Activated T-cell treated with anti-CD3 and anti-CD28 coated beads for 24 hours (primary cell): ENCODE data around the gene AGPS.
"Not testable (repeated sequence)": the region's sequence is repeated elsewhere in the genome, so short reads cannot be mapped to it uniquely, and the experiment has no call there.

Experiments
- DNase-seq: peaks from one replicate; pipeline ENCODE4 v3.0.0-alpha.2; 2020; ENCODE audit warnings: low read depth

AGPS gene

DNA sequence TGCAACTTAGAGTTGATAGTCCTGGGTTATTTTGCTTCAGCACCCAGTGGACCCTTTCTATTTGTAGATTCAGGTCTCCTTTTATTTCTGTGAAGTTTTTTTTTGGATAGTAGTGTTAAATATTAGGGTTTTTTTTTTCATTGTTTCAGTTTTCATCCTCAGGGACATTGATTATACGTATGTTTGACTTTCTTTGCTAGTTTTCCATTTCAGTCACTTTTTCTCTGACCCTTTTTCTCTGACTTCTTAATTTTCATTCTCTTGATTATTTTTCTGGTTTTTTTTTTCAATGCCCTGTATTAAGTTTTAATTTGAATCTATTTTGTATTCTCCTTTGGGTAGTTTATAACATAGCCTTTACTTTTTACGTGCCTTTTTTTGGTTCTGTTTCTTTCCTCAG lies 79.4 kb downstream of the AGPS start:
- DNase-seq: no peak

DNA sequence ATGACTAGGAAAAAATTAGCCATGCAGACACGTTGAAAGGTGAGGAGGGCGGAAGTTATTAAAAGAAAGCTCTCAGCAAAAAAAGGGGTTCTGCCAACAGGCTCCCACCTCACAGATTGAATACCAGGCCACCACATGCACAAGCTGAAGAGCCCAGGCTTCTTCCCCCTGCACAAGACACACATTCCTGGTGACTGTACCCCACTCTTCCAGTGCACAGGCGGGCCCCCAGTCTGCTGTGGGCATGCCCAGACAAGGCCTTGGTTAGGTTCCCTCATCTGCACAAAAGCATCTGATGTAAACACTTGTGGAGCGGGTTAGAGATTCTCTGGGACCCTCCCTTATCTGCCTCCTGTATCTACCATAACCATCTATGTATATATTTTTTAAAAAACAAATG lies 81.7 kb downstream of the AGPS start:
- no peak for DNase-seq

GRCh38 chr2:177474998-177475397 lies 82.4 kb downstream of the AGPS start:
- DNase-seq: no peak

- DNase-seq: no peak
These were observed 84.3 kb downstream of the AGPS start for GRCh38 chr2:177476897-177477296.

- DNase-seq: no peak
These were observed 85.5 kb downstream of the AGPS start for GRCh38 chr2:177478029-177478428.

- DNase-seq: no peak
These were observed 86.3 kb downstream of the AGPS start for GRCh38 chr2:177478907-177479306.

- no peak for DNase-seq
These were observed 89.6 kb downstream of the AGPS start for GRCh38 chr2:177482195-177482594.

DNA sequence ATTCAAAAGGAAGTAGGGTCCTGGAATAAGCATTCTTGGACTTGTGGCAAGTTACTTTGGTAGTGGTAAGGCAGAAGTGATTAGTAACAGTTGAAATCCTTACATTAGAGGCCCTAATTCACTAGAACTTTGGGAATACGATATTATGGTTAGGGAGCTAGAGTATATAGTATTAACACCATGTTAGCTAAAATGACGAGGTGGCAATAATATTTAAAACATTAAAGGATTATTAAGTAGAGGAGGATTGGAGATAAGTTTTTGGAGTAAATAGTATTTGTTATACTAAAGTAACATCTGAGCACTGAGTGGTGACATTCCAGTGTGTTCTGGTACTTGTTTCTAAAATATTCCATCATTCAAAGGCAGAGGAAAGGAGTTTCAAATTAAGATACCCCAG lies 91.0 kb downstream of the AGPS start:
- no peak for DNase-seq

GRCh38 chr2:177484180-177484795 lies 91.7 kb downstream of the AGPS start:
- DNase-seq: no peak

GRCh38 chr2:177485657-177486056 lies 93.1 kb downstream of the AGPS start:
- not testable (repeated sequence) for DNase-seq

- DNase-seq: no peak
These were observed 97.2 kb downstream of the AGPS start for GRCh38 chr2:177489719-177490301.

- DNase-seq: no peak
These were observed 103.4 kb downstream of the AGPS start for GRCh38 chr2:177495945-177496344.

- no peak for DNase-seq
These were observed 104.3 kb downstream of the AGPS start for GRCh38 chr2:177496921-177497320.

- no peak for DNase-seq
These were observed 108.6 kb downstream of the AGPS start for GRCh38 chr2:177501186-177501585.

DNA sequence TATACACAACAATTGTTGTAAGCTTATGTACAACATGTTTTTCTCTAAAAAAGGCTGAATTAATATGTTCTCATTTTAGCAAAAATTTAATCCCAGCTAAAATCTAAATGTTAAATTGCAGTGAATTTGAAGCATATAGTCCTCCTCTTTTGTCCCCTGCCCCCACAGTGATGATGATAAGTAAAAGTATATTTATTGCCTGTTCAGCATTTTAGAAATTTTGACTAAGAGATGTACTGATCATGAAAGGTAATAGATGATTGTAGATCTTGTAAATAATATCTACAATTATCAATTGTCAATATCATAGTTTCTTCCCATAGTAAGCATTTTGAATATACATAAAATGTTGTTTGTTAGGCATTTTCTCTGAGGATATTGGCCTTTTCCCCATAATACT lies 113.9 kb downstream of the AGPS start:
- no peak for DNase-seq

DNA sequence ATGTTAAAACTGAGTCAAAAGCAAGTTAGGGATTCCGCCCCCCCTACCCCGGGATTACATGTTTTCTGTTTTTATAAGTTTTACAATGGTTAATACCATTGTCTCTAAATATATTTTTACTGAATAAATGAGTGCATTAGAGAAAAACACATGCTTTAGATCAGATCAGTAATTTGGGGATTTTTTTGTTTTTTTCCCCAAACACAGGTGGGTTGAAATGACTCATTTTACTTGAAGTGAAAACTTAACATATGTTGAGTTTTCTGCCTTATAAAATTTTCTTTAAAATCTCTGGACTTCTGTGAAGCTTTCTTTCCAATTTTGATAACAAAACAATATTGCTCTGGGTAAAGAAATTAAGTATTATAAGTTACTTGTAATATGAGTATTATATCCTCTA lies 114.4 kb downstream of the AGPS start:
- DNase-seq: no peak

- DNase-seq: no peak
These were observed 124.4 kb downstream of the AGPS start for GRCh38 chr2:177516824-177517544.

- no peak for DNase-seq
These were observed 126.2 kb downstream of the AGPS start for GRCh38 chr2:177518754-177519153.

- no peak for DNase-seq
These were observed 127.1 kb downstream of the AGPS start for GRCh38 chr2:177519534-177520115.

DNA sequence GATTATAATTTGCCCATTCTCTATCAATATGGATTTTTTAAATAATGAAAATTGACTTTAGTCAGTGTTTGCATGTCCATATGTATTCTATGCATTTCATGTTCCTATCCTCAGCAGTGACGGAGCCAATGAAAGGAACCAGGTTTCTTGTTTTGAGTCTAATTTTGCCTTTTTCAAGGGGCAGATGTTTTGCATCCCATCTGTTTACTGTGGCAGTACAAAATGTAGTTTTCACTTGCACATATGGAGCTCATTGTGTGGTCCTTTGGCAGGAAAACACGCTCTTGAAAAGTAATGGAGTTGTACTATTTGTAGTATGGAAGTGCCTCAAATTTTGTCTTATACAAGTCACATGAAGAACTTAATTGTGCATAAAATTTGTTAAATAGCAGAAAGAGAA lies 127.8 kb downstream of the AGPS start:
- DNase-seq: no peak

DNA sequence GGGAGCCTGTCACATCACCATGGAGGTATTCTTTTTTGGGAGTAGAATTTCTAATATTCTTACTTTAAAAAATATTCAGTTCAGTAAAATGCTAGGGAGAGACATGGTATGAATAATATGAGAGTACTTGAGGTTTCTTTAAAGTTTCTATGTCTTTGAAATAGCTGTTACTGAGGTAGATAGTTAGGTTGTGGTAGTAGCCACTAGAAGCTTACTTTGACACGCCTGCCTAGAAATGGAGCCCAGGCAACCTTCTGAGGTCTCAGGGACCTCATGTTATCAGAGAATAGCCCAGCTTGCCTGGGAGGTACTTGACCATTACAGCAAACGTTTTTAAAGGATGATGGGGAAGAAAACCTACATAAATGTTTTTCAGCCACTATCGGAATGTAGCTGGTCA lies 131.2 kb downstream of the AGPS start:
- no peak for DNase-seq

DNA sequence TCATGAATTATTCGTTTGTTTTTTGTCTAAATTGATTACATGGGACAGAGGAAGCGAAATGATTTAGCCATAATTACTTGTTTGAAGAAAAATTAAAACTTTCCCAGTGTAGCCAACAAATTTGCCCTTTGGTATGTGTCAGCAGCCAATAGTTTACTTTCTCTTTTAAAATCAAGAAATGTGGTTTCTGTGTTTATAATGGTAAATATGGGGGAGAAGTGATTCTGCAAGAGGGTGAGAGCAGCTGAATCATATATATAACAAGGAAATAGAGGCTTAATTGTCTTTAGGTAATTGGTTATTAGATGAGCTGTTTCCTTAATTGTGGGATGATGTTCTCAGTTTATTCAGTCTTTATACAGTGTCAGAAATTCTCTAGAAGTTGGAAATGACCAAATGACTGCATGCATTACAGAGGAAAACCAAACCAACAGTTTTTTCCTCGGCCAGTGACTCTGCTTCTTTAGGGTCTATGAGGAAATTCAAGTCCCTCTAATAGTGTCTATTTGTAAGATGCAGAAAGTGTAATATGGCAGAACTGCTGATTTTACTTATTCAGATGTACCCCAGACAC lies 132.9 kb downstream of the AGPS start:
- no peak for DNase-seq

DNA sequence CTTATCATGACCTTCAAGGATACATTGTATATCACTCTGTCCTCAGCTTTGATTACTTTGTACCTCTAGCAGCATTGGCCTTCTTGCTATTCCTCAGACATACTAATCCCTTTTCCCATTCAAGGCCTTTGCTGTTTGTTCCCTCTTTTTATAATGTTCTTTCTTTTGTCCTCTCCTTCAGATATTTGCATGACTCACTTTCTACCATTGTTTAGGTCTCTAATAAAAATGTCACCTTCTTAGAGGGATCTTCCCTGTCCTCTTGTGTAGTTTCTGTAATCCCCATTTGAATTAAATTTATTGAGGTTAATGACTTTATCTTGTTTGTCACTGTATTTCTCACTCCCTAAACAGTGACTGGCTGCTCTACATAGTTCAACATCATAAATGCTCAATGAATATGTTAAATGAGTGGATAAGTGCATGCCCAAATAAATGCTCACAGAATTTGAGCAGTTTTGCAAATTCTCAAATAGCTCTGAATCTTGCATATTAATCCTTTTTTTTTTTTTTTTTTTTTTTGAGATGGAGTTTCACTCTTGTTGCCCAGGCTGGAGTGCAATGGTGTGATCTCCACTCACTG lies 135.9 kb downstream of the AGPS start:
- no peak for DNase-seq
